Fibroblast of lung (primary cell): ENCODE results near the gene TMEM272. TPM values are rescaled to one million over a fixed set of nuclear protein-coding genes. Genes with fewer than 3 reads are reported as not detected.

ENCODE experiments used
- DNase-seq, 2 donors: peaks; one replicate each; pipeline versions ENCODE4 v3.0.0 to v3.0.0-alpha.2; 2010; ENCODE audit warnings: low read depth in 2 of 2
- H2AFZ ChIP-seq: 2 replicates; pipeline ENCODE4 v1.5.1; 2012; ENCODE audit warnings: low read length, control low read depth, inconsistent platforms
- H3K27ac ChIP-seq: 2 replicates; pipeline ENCODE4 v1.5.1; 2011; ENCODE audit warnings: low read length, control low read depth; ENCODE audit not compliant: insufficient read depth
- H3K27me3 ChIP-seq: 2 replicates; pipeline ENCODE4 v1.5.1; 2011; ENCODE audit warnings: mild to moderate bottlenecking, low read length; ENCODE audit not compliant: control insufficient read depth, insufficient read depth
- H3K36me3 ChIP-seq: 2 replicates; pipeline ENCODE4 v1.5.1; 2011; ENCODE audit warnings: low read length; ENCODE audit not compliant: control insufficient read depth, insufficient read depth
- H3K4me1 ChIP-seq: 2 replicates; pipeline ENCODE4 v1.5.1; 2011; ENCODE audit warnings: low read length; ENCODE audit not compliant: control insufficient read depth, insufficient read depth; ENCODE audit errors: extremely low read depth
- H3K4me2 ChIP-seq: 2 replicates; pipeline ENCODE4 v1.5.1; 2011; ENCODE audit warnings: low read length, control low read depth; ENCODE audit not compliant: insufficient read depth; ENCODE audit errors: extremely low read depth
- H3K4me3 ChIP-seq, 4 experiments: fragments of 200-600 bp in 1 of 4; sonication (generic) in 1 of 4; replicated peaks in 1 of 4; 2 replicates each; pipeline ENCODE4 v1.5.1; 2011 to 2016; ENCODE audit warnings: low read length in 4 of 4, low read depth in 3 of 4, mild to moderate bottlenecking in 3 of 4, control low read depth in 2 of 4, inconsistent platforms in 1 of 4, mixed read lengths in 1 of 4; ENCODE audit not compliant: insufficient read depth in 1 of 4; ENCODE audit errors: control extremely low read depth in 1 of 4
- H3K79me2 ChIP-seq: 2 replicates; pipeline ENCODE4 v1.5.1; 2012; ENCODE audit warnings: mild to moderate bottlenecking, low read length, inconsistent platforms; ENCODE audit not compliant: control insufficient read depth, insufficient read depth
- H3K9ac ChIP-seq: 2 replicates; pipeline ENCODE4 v1.5.1; 2011; ENCODE audit warnings: mild to moderate bottlenecking, low read length, control low read depth; ENCODE audit not compliant: insufficient read depth
- H3K9me3 ChIP-seq: 2 replicates; pipeline ENCODE4 v1.5.1; 2012; ENCODE audit warnings: low read depth, low read length; ENCODE audit not compliant: control insufficient read depth, insufficient read depth
- H4K20me1 ChIP-seq: 2 replicates; pipeline ENCODE4 v1.5.1; 2011; ENCODE audit warnings: low read length; ENCODE audit not compliant: control insufficient read depth, insufficient read depth; ENCODE audit errors: extremely low read depth
- CTCF ChIP-seq, 2 donors: IDR thresholded peaks in 1 of 2; conservative IDR thresholded peaks in 1 of 2; 1 replicate in 1 of 2; 2 replicates in 1 of 2; pipeline ENCODE4 v1.5.1; 2011 to 2012; ENCODE audit warnings: low read length in 2 of 2, control low read depth in 1 of 2, inconsistent platforms in 1 of 2, low read depth in 1 of 2, mild to moderate bottlenecking in 1 of 2
- EZH2 ChIP-seq: IDR thresholded peaks from 2 replicates; pipeline ENCODE4 v1.5.1; 2012; ENCODE audit warnings: low read length, control low read depth, mild to moderate bottlenecking; ENCODE audit errors: missing control alignments
- polyA plus RNA-seq, 2 donors: library from polyadenylated mRNA; depleted of rRNA in 1 of 2; stranded (reverse) in 1 of 2; unstranded in 1 of 2; fragments of >200 nt; gene quantifications; 2 replicates each; pipeline ENCODE4 v1.2.1, GENCODE V29; 2011 to 2012; ENCODE audit warnings: missing spikeins in 1 of 2
- total RNA-seq: library from RNA; depleted of rRNA; stranded (reverse); fragments of >200 nt; gene quantifications from 2 replicates; pipeline ENCODE4 v1.2.1, GENCODE V29; 2014

Gene TMEM272
- total and polyA plus RNA-seq, 2 donors (not counting 1 experiment from before 2014, with no cell fraction given): not detected

- H3K27me3 ChIP-seq: peaks cover 15% of the 10 kb centered on the region
- H3K79me2 ChIP-seq: no peaks in the 10 kb centered on the region
- TF ChIP-seq EZH2 (no peak), CTCF (conservative IDR thresholded peaks at IDR 0.05 in 1 of 2, IDR thresholded peaks at IDR 0.05 in 1 of 2; ENCODE audit: low read depth in 1 of 2, low read length in 2 of 2) (no peak)
- H3K4me3 ChIP-seq: no peak overlapping the region
- no peaks in the 10 kb centered on the region for H3K4me1 ChIP-seq
- H3K9ac ChIP-seq: no peak overlapping the region
- H3K27ac ChIP-seq: no peak overlapping the region
- no peaks in the 10 kb centered on the region for H4K20me1 ChIP-seq
- no peak overlapping the region for H2AFZ ChIP-seq
- no peak overlapping the region for H3K4me2 ChIP-seq
- H3K9me3 ChIP-seq: no peaks in the 10 kb centered on the region
- DNase-seq: no peak
- no peaks in the 10 kb centered on the region for H3K36me3 ChIP-seq
Measured at GRCh38 chr13:51840917-51841316, 4.1 kb downstream of the TMEM272 start.

DNA sequence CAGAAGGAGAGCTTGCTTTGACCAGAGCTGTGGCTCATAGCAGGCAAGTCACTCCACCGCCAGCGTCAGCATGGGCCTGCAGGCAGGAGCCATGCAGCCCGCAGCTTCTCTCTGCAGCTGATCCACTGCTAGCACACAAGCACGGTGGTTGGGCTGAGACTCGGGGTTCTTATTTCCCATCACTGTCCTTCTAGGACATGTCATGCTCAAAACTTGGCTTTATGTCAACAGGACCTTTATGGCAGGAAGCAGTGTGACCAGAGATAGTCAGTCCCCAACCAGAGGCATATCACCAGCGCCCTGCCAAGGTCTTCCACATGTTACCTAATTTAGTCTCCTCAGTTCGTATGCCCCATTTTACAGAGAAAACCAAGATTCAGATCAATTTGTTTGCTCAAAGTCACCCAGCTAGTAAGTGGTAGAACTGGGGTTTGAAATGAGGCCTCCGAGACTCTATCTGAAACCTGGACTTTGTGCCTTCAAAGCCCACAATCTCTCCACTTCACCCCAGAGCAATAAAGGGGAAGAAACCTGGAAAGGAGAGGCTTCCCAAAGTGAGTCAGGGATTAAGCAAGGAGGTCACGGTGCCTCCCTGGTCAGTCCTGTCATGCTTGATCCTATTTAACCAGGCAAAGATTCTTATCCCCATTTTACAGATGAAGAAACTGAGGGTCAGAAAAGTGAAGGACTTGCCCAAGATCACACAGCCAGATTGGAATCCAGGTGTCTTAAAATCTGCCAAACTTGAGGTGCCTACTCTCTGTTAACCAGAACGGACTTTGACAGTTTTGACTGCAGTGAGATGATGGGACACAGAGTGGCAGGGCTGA, 5.1 kb downstream of the TMEM272 start:
- Histone ChIP-seq H4K20me1 (no peaks in the 10 kb centered on the region), H3K4me3 (no peak overlapping the region), H3K27ac (no peak overlapping the region), H3K9me3 (no peaks in the 10 kb centered on the region), H3K27me3 (peaks cover 15% of the 10 kb centered on the region), H2AFZ (no peak overlapping the region), H3K36me3 (no peaks in the 10 kb centered on the region), H3K9ac (no peak overlapping the region), H3K79me2 (no peaks in the 10 kb centered on the region), H3K4me2 (no peak overlapping the region), H3K4me1 (no peaks in the 10 kb centered on the region)
- no peak for DNase-seq
- TF ChIP-seq EZH2: no peak
- TF ChIP-seq CTCF (conservative IDR thresholded peaks at IDR 0.05 in 1 of 2, IDR thresholded peaks at IDR 0.05 in 1 of 2; ENCODE audit: low read depth in 1 of 2, low read length in 2 of 2): no peak

GRCh38 chr13:51838240-51838846, 6.6 kb downstream of the TMEM272 start:
- Histone ChIP-seq H3K27me3 (peaks cover 13% of the 10 kb centered on the region), H4K20me1 (no peaks in the 10 kb centered on the region), H3K79me2 (no peaks in the 10 kb centered on the region), H3K27ac (no peak overlapping the region), H3K4me2 (no peak overlapping the region), H3K36me3 (no peaks in the 10 kb centered on the region), H3K9me3 (no peaks in the 10 kb centered on the region), H3K9ac (no peak overlapping the region), H2AFZ (no peak overlapping the region), H3K4me3 (no peak overlapping the region), H3K4me1 (no peaks in the 10 kb centered on the region)
- TF ChIP-seq CTCF (conservative IDR thresholded peaks at IDR 0.05 in 1 of 2, IDR thresholded peaks at IDR 0.05 in 1 of 2; ENCODE audit: low read depth in 1 of 2, low read length in 2 of 2) (no peak), EZH2 (no peak)
- peak in 1 of 2 donors; percentile 83 for DNase-seq
